HCT116 (cell line): Measurements from ENCODE around the gene BRCA2. TPM values are rescaled to one million over a fixed set of nuclear protein-coding genes. Genes with fewer than 3 reads are reported as not detected.

ENCODE experiments used
- ATAC-seq: fragments of 200-7000 bp; cut with Tn5 transposase; 2 replicates; pipeline ENCODE4 v1.9.1; 2020; ENCODE audit warnings: mild to moderate bottlenecking, moderate library complexity
- BruUV-seq: library from RNA; stranded (reverse); fragments of 400-500 nt; replicated peaks from 2 replicates; lab custom pipeline; 2021; lab: Mats Ljungman, UMichigan
- CTCF ChIA-PET: fragments of 300-600 bp; sonication (Branson Sonifier 250); formaldehyde crosslinking; loops from one replicate; lab custom pipeline; 2021; ENCODE audit warnings: antibody characterized with exemption; lab: Charles Lee
- POLR2A ChIA-PET: fragments of 300-600, 350-600 bp; sonication (Branson Sonifier 250); formaldehyde crosslinking; loops from one replicate; lab custom pipeline; 2021; ENCODE audit warnings: antibody characterized with exemption; lab: Charles Lee
- RAD21 ChIA-PET, 2 experiments: fragments of 300-600 bp; sonication (Branson Sonifier 250); formaldehyde crosslinking; loops; one replicate each; lab custom pipeline; 2023; ENCODE audit warnings: low total read pairs in 2 of 2; ENCODE audit not compliant: uncharacterized antibody in 2 of 2, unreplicated experiment in 2 of 2, low non-redundant PET in 1 of 2; lab: Charles Lee
- DNase-seq: peaks from one replicate; pipeline ENCODE4 v3.0.0-alpha.2; 2010; ENCODE audit warnings: low read depth, low spot score
- H2AFZ ChIP-seq: fragments of 200-600 bp; shearing (Covaris generic), sonication (generic); 2 replicates; pipeline ENCODE4 v1.6.1; 2017; ENCODE audit warnings: low read depth, mixed run types, mixed read lengths, antibody characterized with exemption, low read length; ENCODE audit not compliant: poor library complexity, severe bottlenecking
- H3K27ac ChIP-seq: 2 replicates; pipeline ENCODE4 v1.5.1; 2012; ENCODE audit warnings: low read depth, low read length
- H3K27me3 ChIP-seq: fragments of 200-600 bp; sonication (generic); 2 replicates; pipeline ENCODE4 v1.6.1; 2016; ENCODE audit warnings: mixed run types, low read length, mixed read lengths; ENCODE audit not compliant: insufficient read depth
- H3K36me3 ChIP-seq, 2 experiments: fragments of 200-500 bp in 1 of 2; fragments of 200-600 bp in 1 of 2; sonication (Bioruptor generic) in 1 of 2; sonication (generic) in 1 of 2; 2 replicates each; pipeline versions ENCODE4 v1.5.1 to v1.6.1; 2014 to 2016; ENCODE audit warnings: low read length in 2 of 2, inconsistent platforms in 1 of 2, mixed read lengths in 1 of 2, mixed run types in 1 of 2; ENCODE audit not compliant: insufficient read depth in 2 of 2, control insufficient read depth in 1 of 2
- H3K4me1 ChIP-seq, 2 experiments: fragments of 200-600 bp in 1 of 2; sonication (generic) in 1 of 2; 2 replicates each; pipeline versions ENCODE4 v1.5.1 to v1.6.1; 2012 to 2017; ENCODE audit warnings: low read length in 2 of 2, inconsistent platforms in 1 of 2, mild to moderate bottlenecking in 1 of 2, mixed read lengths in 1 of 2, mixed run types in 1 of 2, moderate library complexity in 1 of 2; ENCODE audit not compliant: insufficient read depth in 2 of 2, control insufficient read depth in 1 of 2
- H3K4me2 ChIP-seq: fragments of 200-600 bp; sonication (generic); 2 replicates; pipeline ENCODE4 v1.6.1; 2017; ENCODE audit warnings: mixed run types, low read length, mixed read lengths
- H3K4me3 ChIP-seq, 2 experiments: fragments of 200-600 bp in 1 of 2; sonication (generic) in 1 of 2; replicated peaks in 1 of 2; 2 replicates each; pipeline ENCODE4 v1.5.1; 2011 to 2016; ENCODE audit warnings: low read length in 2 of 2, control low read depth in 1 of 2, low read depth in 1 of 2, mild to moderate bottlenecking in 1 of 2, mixed read lengths in 1 of 2, mixed run types in 1 of 2
- H3K79me2 ChIP-seq: fragments of 200-600 bp; sonication (generic); 2 replicates; pipeline ENCODE4 v1.6.1; 2017; ENCODE audit warnings: mild to moderate bottlenecking, mixed run types, low read length, moderate library complexity, mixed read lengths; ENCODE audit not compliant: insufficient read depth
- H3K9ac ChIP-seq: fragments of 200-600 bp; sonication (generic); 2 replicates; pipeline ENCODE4 v1.6.1; 2016; ENCODE audit warnings: low read length, mixed read lengths
- H3K9me2 ChIP-seq: fragments of 200-600 bp; sonication (generic), shearing (Covaris generic); 2 replicates; pipeline ENCODE4 v1.6.1; 2017; ENCODE audit warnings: mixed run types, mild to moderate bottlenecking, moderate library complexity; ENCODE audit not compliant: insufficient read depth
- H3K9me3 ChIP-seq, 2 experiments: fragments of 200-500 bp in 1 of 2; fragments of 200-600 bp in 1 of 2; sonication (Bioruptor generic) in 1 of 2; sonication (generic) in 1 of 2; 2 replicates each; pipeline ENCODE4 v1.6.1; 2014 to 2017; ENCODE audit warnings: low read length in 2 of 2, mixed read lengths in 2 of 2, inconsistent platforms in 1 of 2, low read depth in 1 of 2, mild to moderate bottlenecking in 1 of 2, mixed run types in 1 of 2, moderate library complexity in 1 of 2; ENCODE audit not compliant: control insufficient read depth in 1 of 2, insufficient read depth in 1 of 2
- H4K20me1 ChIP-seq: fragments of 200-600 bp; sonication (generic), shearing (Covaris generic); 2 replicates; pipeline ENCODE4 v1.6.1; 2017; ENCODE audit warnings: mixed run types, mild to moderate bottlenecking, moderate library complexity; ENCODE audit not compliant: insufficient read depth
- CBX3 ChIP-seq: IDR thresholded peaks from 2 replicates; pipeline ENCODE4 v1.6.1; 2012; ENCODE audit warnings: low read depth
- FOSL1 ChIP-seq: IDR thresholded peaks from 2 replicates; pipeline ENCODE4 v1.6.1; 2012; ENCODE audit warnings: low read depth
- RAD21 ChIP-seq: IDR thresholded peaks from 2 replicates; pipeline ENCODE4 v1.6.1; 2012; ENCODE audit warnings: low read depth, mild to moderate bottlenecking
- SRF ChIP-seq: IDR thresholded peaks from 2 replicates; pipeline ENCODE4 v1.6.1; 2012; ENCODE audit warnings: low read depth
- intact Hi-C: fragments of 100-400 bp; cut with micrococcal nuclease; formaldehyde crosslinking; loops from 2 replicates; pipeline ENCODE4 v1.10.0; 2022
- total RNA-seq: library from RNA; stranded (reverse); gene quantifications from one replicate; pipeline ENCODE4 v1.2.1, GENCODE V29; 2021; ENCODE audit not compliant: unreplicated experiment
- TF ChIP-seq, protein P1 (sequence below), 3 experiments: fragments of 200-600 bp in 1 of 3; sonication (generic) in 1 of 3; IDR thresholded peaks in 2 of 3; conservative IDR thresholded peaks in 1 of 3; 2 replicates each; pipeline ENCODE4 v1.5.1; 2012 to 2017; ENCODE audit warnings: low read depth in 2 of 3, low read length in 2 of 3, antibody characterized with exemption in 1 of 3, borderline replicate concordance in 1 of 3, control low read depth in 1 of 3, mild to moderate bottlenecking in 1 of 3, mixed read lengths in 1 of 3, mixed run types in 1 of 3, moderate library complexity in 1 of 3; ENCODE audit not compliant: insufficient read depth in 1 of 3

BRCA2 gene
- total RNA-seq, 1 experiment from 2014 or later = 14.2 TPM

DNA sequence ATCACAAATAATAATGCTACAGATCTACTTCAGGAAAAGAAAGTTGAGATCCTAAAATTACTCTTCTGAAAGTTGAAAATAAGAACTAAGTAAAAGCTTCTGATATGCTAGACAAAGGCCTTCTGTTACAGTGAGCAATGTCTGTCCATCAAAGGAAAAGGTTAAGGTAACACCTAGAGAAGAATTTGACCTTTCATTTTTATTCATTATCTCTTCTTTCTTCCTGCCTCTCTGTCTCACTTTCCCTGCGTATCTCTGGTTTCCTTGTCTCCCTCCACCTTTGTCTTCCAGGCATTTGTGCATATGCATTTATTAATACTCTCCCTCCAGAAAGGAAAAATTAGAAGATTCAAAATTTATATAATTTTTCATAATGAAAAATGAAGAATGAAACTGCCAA is 49.2 kb upstream of the BRCA2 start:
- H3K9me2 ChIP-seq = no peaks in the 10 kb centered on the region
- DNase-seq (no peak), ATAC-seq (no peak)
- ChIA-PET POLR2A (no interaction called here), CTCF (no interaction called here), RAD21 (no interaction called here)
- no peaks in the 10 kb centered on the region for H3K9me3 ChIP-seq
- no peaks in the 10 kb centered on the region for H3K27me3 ChIP-seq
- no TSS peak for BruUV-seq
- H3K4me1 ChIP-seq = peaks cover 10 to 20% of the 10 kb centered on the region in 2 experiments; a peak in 3 of 4 replicates
- no peak overlapping the region for H3K4me3 ChIP-seq
- H4K20me1 ChIP-seq = no peaks in the 10 kb centered on the region
- no peak overlapping the region for H3K9ac ChIP-seq
- H2AFZ ChIP-seq = no peak overlapping the region
- TF ChIP-seq FOSL1 = no peak
- TF ChIP-seq, all 23 proteins: peak for 0
- Histone ChIP-seq H3K36me3 (no peaks in the 10 kb centered on the region), H3K27ac (no peak overlapping the region), H3K4me2 (no peak overlapping the region), H3K79me2 (no peaks in the 10 kb centered on the region)
- intact Hi-C loops = loop anchor here (5.0 kb wide), 1 partner anchor 646 kb away; no protein-coding TSS in a partner anchor

GRCh38 chr13:32267836-32268439 is 47.4 kb upstream of the BRCA2 start:
- no peak overlapping the region for H3K9ac ChIP-seq
- no peaks in the 10 kb centered on the region for H3K9me3 ChIP-seq
- CTCF ChIA-PET = interaction anchor here (0.8 to 2.4 kb wide), 11 partner anchors 8 to 358 kb away, joined by 3 to 16 read pairs (median 3); no protein-coding TSS in a partner anchor
- no peak overlapping the region for H3K4me3 ChIP-seq
- RAD21 ChIA-PET = no interaction called here
- peak; percentile 99 for ATAC-seq
- H4K20me1 ChIP-seq = no peaks in the 10 kb centered on the region
- no peak overlapping the region for H3K27ac ChIP-seq
- 0 out of 2 replicates have a peak overlapping the region, but pooled peaks have one; percentile 3 for H3K4me2 ChIP-seq
- peak overlapping the region; percentile 12 for H2AFZ ChIP-seq
- POLR2A ChIA-PET = interaction anchor here (1.6 kb wide), 1 partner anchor 47 kb away, joined by 5 read pairs; the partner anchor contains the start of genes BRCA2 and ZAR1L
- DNase-seq = peak; percentile 51
- H3K27me3 ChIP-seq = no peaks in the 10 kb centered on the region
- H3K9me2 ChIP-seq = no peaks in the 10 kb centered on the region
- BruUV-seq = no TSS peak
- TF ChIP-seq CBX3 = 0 out of 2 replicates have a peak, but pooled peaks have one; percentile 24
- TF ChIP-seq, protein P1, sequence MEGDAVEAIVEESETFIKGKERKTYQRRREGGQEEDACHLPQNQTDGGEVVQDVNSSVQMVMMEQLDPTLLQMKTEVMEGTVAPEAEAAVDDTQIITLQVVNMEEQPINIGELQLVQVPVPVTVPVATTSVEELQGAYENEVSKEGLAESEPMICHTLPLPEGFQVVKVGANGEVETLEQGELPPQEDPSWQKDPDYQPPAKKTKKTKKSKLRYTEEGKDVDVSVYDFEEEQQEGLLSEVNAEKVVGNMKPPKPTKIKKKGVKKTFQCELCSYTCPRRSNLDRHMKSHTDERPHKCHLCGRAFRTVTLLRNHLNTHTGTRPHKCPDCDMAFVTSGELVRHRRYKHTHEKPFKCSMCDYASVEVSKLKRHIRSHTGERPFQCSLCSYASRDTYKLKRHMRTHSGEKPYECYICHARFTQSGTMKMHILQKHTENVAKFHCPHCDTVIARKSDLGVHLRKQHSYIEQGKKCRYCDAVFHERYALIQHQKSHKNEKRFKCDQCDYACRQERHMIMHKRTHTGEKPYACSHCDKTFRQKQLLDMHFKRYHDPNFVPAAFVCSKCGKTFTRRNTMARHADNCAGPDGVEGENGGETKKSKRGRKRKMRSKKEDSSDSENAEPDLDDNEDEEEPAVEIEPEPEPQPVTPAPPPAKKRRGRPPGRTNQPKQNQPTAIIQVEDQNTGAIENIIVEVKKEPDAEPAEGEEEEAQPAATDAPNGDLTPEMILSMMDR (IDR thresholded peaks at IDR 0.05 in 2 of 3, conservative IDR thresholded peaks at IDR 0.05 in 1 of 3; ENCODE audit: borderline replicate concordance in 1 of 3, insufficient read depth in 1 of 3, low read depth in 2 of 3, low read length in 2 of 3) = peak; percentile 40 to 97 (median 96); a peak in 5 of 6 replicates
- TF ChIP-seq SRF = no peak
- TF ChIP-seq RAD21 = peak; percentile 53
- intact Hi-C loops = loop anchor here (1.0 to 5.0 kb wide), 2 partner anchors 42 to 644 kb away; no protein-coding TSS in a partner anchor
- peaks cover 2 to 9% of the 10 kb centered on the region in 2 experiments; a peak in 1 of 4 replicates for H3K4me1 ChIP-seq
- no peaks in the 10 kb centered on the region for H3K79me2 ChIP-seq
- no peaks in the 10 kb centered on the region for H3K36me3 ChIP-seq
